HEK293 (cell line): Measurements from ENCODE around the gene TTN.

ENCODE experiments used
- CTCF ChIA-PET: fragments of 350-600 bp; formaldehyde crosslinking; extraction: SDS; loops from one replicate; lab custom pipeline; 2021; ENCODE audit warnings: antibody characterized with exemption; lab: Yijun Ruan, JAX
- POLR2A ChIA-PET: fragments of 300-600 bp; formaldehyde crosslinking; extraction: SDS; loops from one replicate; lab custom pipeline; 2020; ENCODE audit warnings: antibody characterized with exemption, inconsistent platforms; lab: Yijun Ruan, JAX
- H3K27ac ChIP-seq: fragments of 200-500 bp; sonication (Bioruptor generic); 2 replicates; pipeline ENCODE4 v1.5.1; 2014; ENCODE audit warnings: low read depth, low read length, control low read depth, inconsistent platforms; ENCODE audit errors: extremely low read depth
- H3K36me3 ChIP-seq, 2 experiments: fragments of 200-500 bp in 1 of 2; sonication (Bioruptor generic) in 1 of 2; 1 replicate in 1 of 2; 2 replicates in 1 of 2; pipeline ENCODE4 v1.5.1; 2014 to 2017; ENCODE audit warnings: inconsistent platforms in 2 of 2, low read length in 2 of 2; ENCODE audit not compliant: control insufficient read depth in 2 of 2, insufficient read depth in 1 of 2
- H3K4me1 ChIP-seq: fragments of 200-500 bp; sonication (Bioruptor generic); 2 replicates; pipeline ENCODE4 v1.5.1; 2014; ENCODE audit warnings: mild to moderate bottlenecking, low read length, inconsistent platforms; ENCODE audit not compliant: control insufficient read depth, insufficient read depth
- H3K4me3 ChIP-seq: 2 replicates; pipeline ENCODE4 v1.5.1; 2011; ENCODE audit warnings: low read depth, mild to moderate bottlenecking, control low read depth, low read length, moderate library complexity
- H3K9me3 ChIP-seq: fragments of 200-500 bp; sonication (Bioruptor generic); 2 replicates; pipeline ENCODE4 v1.5.1; 2014; ENCODE audit warnings: low read depth, low read length, inconsistent platforms; ENCODE audit not compliant: control insufficient read depth, insufficient read depth
- GLIS2 ChIP-seq: fragments of 450-650 bp; formaldehyde crosslinking; IDR thresholded peaks from 2 replicates; pipeline ENCODE4 v1.5.1; 2016; ENCODE audit warnings: missing biosample characterization, missing genetic modification characterization
- KLF1 ChIP-seq: fragments of 450-650 bp; formaldehyde crosslinking; IDR thresholded peaks from 2 replicates; pipeline ENCODE4 v1.5.1; 2016; ENCODE audit warnings: missing biosample characterization, missing genetic modification characterization
- KLF10 ChIP-seq: fragments of 450-650 bp; IDR thresholded peaks from 2 replicates; pipeline ENCODE4 v1.5.1; 2018; ENCODE audit warnings: missing biosample characterization, mild to moderate bottlenecking, missing genetic modification characterization
- SCRT1 ChIP-seq: fragments of 450-650 bp; formaldehyde crosslinking; IDR thresholded peaks from 2 replicates; pipeline ENCODE4 v1.5.1; 2016; ENCODE audit warnings: missing biosample characterization, missing genetic modification characterization, borderline replicate concordance
- YY1 ChIP-seq: fragments of 450-650 bp; formaldehyde crosslinking; IDR thresholded peaks from 2 replicates; pipeline ENCODE4 v1.5.1; 2018; ENCODE audit warnings: missing biosample characterization, missing genetic modification characterization
- ZBTB17 ChIP-seq: fragments of 450-650 bp; formaldehyde crosslinking; IDR thresholded peaks from 2 replicates; pipeline ENCODE4 v1.5.1; 2016; ENCODE audit warnings: missing biosample characterization, missing genetic modification characterization
- ZBTB48 ChIP-seq: fragments of 450-650 bp; formaldehyde crosslinking; IDR thresholded peaks from 2 replicates; pipeline ENCODE4 v1.5.1; 2016; ENCODE audit warnings: missing biosample characterization, missing genetic modification characterization
- ZEB2 ChIP-seq: fragments of 450-650 bp; formaldehyde crosslinking; IDR thresholded peaks from 2 replicates; pipeline ENCODE4 v1.5.1; 2016; ENCODE audit warnings: missing biosample characterization, missing genetic modification characterization
- ZNF112 ChIP-seq: fragments of 450-650 bp; formaldehyde crosslinking; IDR thresholded peaks from 2 replicates; pipeline ENCODE4 v1.5.0; 2017; ENCODE audit warnings: missing biosample characterization, missing genetic modification characterization
- ZNF16 ChIP-seq: fragments of 450-650 bp; formaldehyde crosslinking; IDR thresholded peaks from 2 replicates; pipeline ENCODE4 v1.5.1; 2016; ENCODE audit warnings: low read depth, missing biosample characterization, missing genetic modification characterization
- ZNF211 ChIP-seq: fragments of 450-650 bp; formaldehyde crosslinking; IDR thresholded peaks from 2 replicates; pipeline ENCODE4 v1.5.1; 2016; ENCODE audit warnings: low read depth, missing biosample characterization, missing genetic modification characterization
- ZNF23 ChIP-seq: fragments of 450-650 bp; formaldehyde crosslinking; IDR thresholded peaks from 2 replicates; pipeline ENCODE4 v1.5.1; 2016; ENCODE audit warnings: missing biosample characterization, missing genetic modification characterization, borderline replicate concordance
- ZNF266 ChIP-seq: fragments of 450-650 bp; formaldehyde crosslinking; IDR thresholded peaks from 2 replicates; pipeline ENCODE4 v1.5.1; 2016; ENCODE audit warnings: missing biosample characterization, missing genetic modification characterization, low read depth
- ZNF324 ChIP-seq: fragments of 450-650 bp; formaldehyde crosslinking; IDR thresholded peaks from 2 replicates; pipeline ENCODE4 v1.5.1; 2016; ENCODE audit warnings: missing biosample characterization, missing genetic modification characterization
- ZNF341 ChIP-seq: fragments of 450-650 bp; formaldehyde crosslinking; IDR thresholded peaks from 2 replicates; pipeline ENCODE4; 2016; ENCODE audit warnings: low read depth, missing biosample characterization, missing genetic modification characterization
- ZNF366 ChIP-seq: fragments of 450-650 bp; formaldehyde crosslinking; conservative IDR thresholded peaks from 2 replicates; pipeline ENCODE4 v1.5.1; 2016; ENCODE audit warnings: missing biosample characterization, missing genetic modification characterization
- ZNF394 ChIP-seq: fragments of 450-650 bp; formaldehyde crosslinking; IDR thresholded peaks from 2 replicates; pipeline ENCODE4 v1.5.1; 2016; ENCODE audit warnings: missing biosample characterization, missing genetic modification characterization, mild to moderate bottlenecking, moderate library complexity, borderline replicate concordance
- ZNF558 ChIP-seq: fragments of 450-650 bp; formaldehyde crosslinking; IDR thresholded peaks from 2 replicates; pipeline ENCODE4 v1.5.1; 2016; ENCODE audit warnings: missing biosample characterization, missing genetic modification characterization
- ZNF610 ChIP-seq: fragments of 450-650 bp; formaldehyde crosslinking; IDR thresholded peaks from 2 replicates; pipeline ENCODE4 v1.5.1; 2016; ENCODE audit warnings: missing biosample characterization, missing genetic modification characterization, borderline replicate concordance
- ZNF626 ChIP-seq: fragments of 450-650 bp; sonication (Bioruptor Pico); formaldehyde crosslinking; IDR thresholded peaks from 2 replicates; pipeline ENCODE4 v1.5.1; 2018; ENCODE audit warnings: missing biosample characterization, missing genetic modification characterization, inconsistent platforms
- ZNF629 ChIP-seq: fragments of 450-650 bp; formaldehyde crosslinking; IDR thresholded peaks from 2 replicates; pipeline ENCODE4 v1.5.1; 2017; ENCODE audit warnings: missing biosample characterization, missing genetic modification characterization
- ZNF660 ChIP-seq: fragments of 450-650 bp; IDR thresholded peaks from 2 replicates; pipeline ENCODE4 v1.5.1; 2018; ENCODE audit warnings: missing biosample characterization, mild to moderate bottlenecking, missing genetic modification characterization
- ZNF707 ChIP-seq: fragments of 450-650 bp; formaldehyde crosslinking; IDR thresholded peaks from 2 replicates; pipeline ENCODE4 v1.5.1; 2016; ENCODE audit warnings: missing biosample characterization, missing genetic modification characterization
- ZNF76 ChIP-seq: fragments of 450-650 bp; formaldehyde crosslinking; IDR thresholded peaks from 2 replicates; pipeline ENCODE4; 2016; ENCODE audit warnings: low read depth, missing biosample characterization, missing genetic modification characterization, borderline replicate concordance
- TF ChIP-seq, protein P1 (sequence below): fragments of 450-650 bp; formaldehyde crosslinking; IDR thresholded peaks from 2 replicates; pipeline ENCODE4 v1.5.1; 2016; ENCODE audit warnings: missing biosample characterization, missing genetic modification characterization
- TF ChIP-seq, protein P2 (sequence below): fragments of 450-650 bp; formaldehyde crosslinking; IDR thresholded peaks from 2 replicates; pipeline ENCODE4 v1.5.1; 2016; ENCODE audit warnings: missing biosample characterization, missing genetic modification characterization
- TF ChIP-seq, protein P3 (sequence below): fragments of 450-650 bp; formaldehyde crosslinking; IDR thresholded peaks from 2 replicates; pipeline ENCODE4 v1.5.1; 2016; ENCODE audit warnings: missing biosample characterization, missing genetic modification characterization
- TF ChIP-seq, protein P4 (sequence below): fragments of 450-650 bp; formaldehyde crosslinking; IDR thresholded peaks from 2 replicates; pipeline ENCODE4 v1.5.1; 2016; ENCODE audit warnings: missing biosample characterization, missing genetic modification characterization
- TF ChIP-seq, protein P5 (sequence below): fragments of 450-650 bp; formaldehyde crosslinking; IDR thresholded peaks from 2 replicates; pipeline ENCODE4 v1.5.1; 2016; ENCODE audit warnings: missing biosample characterization, missing genetic modification characterization

The TTN gene

DNA sequence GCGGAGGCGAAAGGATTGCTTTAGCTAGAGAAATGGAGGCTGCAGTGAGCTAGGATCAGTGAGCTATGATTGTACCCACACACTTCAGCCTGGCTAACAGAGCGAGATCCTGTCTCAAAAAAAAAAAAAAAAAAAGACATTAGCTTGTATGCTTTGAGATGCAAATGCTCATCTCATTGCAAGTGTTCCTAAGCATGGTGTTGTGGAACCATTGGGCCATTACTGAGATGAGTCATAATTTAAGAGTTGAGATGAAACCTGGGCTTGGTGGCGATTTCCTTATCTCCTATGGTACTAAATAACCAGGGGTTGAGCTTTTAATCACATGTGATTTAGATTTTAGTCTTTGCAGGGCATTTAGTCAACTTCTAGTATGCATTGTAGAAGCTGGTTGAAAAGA lies 324.8 kb downstream of the TTN start (continued):
- TF ChIP-seq, protein P1, sequence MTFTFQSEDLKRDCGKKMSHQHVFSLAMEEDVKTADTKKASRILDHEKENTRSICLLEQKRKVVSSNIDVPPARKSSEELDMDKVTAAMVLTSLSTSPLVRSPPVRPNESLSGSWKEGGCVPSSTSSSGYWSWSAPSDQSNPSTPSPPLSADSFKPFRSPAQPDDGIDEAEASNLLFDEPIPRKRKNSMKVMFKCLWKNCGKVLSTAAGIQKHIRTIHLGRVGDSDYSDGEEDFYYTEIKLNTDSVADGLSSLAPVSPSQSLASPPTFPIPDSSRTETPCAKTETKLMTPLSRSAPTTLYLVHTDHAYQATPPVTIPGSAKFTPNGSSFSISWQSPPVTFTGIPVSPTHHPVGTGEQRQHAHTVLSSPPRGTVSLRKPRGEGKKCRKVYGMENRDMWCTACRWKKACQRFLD (tag by site-specific recombination), result no peak
- TF ChIP-seq ZBTB17 (peak; percentile 60; the same call in 1 of the 2 replicates), ZNF366 (tag by site-specific recombination) (peak; percentile 36; the same call in 1 of the 2 replicates), ZNF76 (tag by site-specific recombination) (no peak), ZNF610 (tag by site-specific recombination) (no peak), ZNF16 (tag by site-specific recombination) (no peak), ZEB2 (tag by site-specific recombination) (0 out of 2 replicates have a peak, but pooled peaks have one; percentile 32), ZNF211 (tag by site-specific recombination) (no peak), ZNF112 (tag by site-specific recombination) (no peak), ZNF266 (tag by site-specific recombination) (no peak), ZNF626 (tag by site-specific recombination) (no peak), ZNF394 (tag by site-specific recombination) (0 out of 2 replicates have a peak, but pooled peaks have one; percentile 23), ZNF629 (peak; percentile 33; the same call in 1 of the 2 replicates), ZNF324 (tag by site-specific recombination) (no peak), SCRT1 (tag by site-specific recombination) (no peak), ZNF23 (tag by site-specific recombination) (no peak), ZNF558 (tag by site-specific recombination) (peak; percentile 18; the same call in 1 of the 2 replicates), YY1 (tag by site-specific recombination) (no peak), ZBTB48 (no peak)
- TF ChIP-seq, protein P2, sequence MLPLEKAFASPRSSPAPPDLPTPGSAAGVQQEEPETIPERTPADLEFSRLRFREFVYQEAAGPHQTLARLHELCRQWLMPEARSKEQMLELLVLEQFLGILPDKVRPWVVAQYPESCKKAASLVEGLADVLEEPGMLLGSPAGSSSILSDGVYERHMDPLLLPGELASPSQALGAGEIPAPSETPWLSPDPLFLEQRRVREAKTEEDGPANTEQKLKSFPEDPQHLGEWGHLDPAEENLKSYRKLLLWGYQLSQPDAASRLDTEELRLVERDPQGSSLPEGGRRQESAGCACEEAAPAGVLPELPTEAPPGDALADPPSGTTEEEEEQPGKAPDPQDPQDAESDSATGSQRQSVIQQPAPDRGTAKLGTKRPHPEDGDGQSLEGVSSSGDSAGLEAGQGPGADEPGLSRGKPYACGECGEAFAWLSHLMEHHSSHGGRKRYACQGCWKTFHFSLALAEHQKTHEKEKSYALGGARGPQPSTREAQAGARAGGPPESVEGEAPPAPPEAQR (tag by site-specific recombination), result no peak
- TF ChIP-seq, protein P3, sequence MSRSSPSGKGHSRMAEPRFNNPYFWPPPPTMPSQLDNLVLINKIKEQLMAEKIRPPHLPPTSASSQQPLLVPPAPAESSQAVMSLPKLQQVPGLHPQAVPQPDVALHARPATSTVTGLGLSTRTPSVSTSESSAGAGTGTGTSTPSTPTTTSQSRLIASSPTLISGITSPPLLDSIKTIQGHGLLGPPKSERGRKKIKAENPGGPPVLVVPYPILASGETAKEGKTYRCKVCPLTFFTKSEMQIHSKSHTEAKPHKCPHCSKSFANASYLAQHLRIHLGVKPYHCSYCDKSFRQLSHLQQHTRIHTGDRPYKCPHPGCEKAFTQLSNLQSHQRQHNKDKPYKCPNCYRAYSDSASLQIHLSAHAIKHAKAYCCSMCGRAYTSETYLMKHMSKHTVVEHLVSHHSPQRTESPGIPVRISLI (tag by site-specific recombination), result 0 out of 2 replicates have a peak, but pooled peaks have one; percentile 51

DNA sequence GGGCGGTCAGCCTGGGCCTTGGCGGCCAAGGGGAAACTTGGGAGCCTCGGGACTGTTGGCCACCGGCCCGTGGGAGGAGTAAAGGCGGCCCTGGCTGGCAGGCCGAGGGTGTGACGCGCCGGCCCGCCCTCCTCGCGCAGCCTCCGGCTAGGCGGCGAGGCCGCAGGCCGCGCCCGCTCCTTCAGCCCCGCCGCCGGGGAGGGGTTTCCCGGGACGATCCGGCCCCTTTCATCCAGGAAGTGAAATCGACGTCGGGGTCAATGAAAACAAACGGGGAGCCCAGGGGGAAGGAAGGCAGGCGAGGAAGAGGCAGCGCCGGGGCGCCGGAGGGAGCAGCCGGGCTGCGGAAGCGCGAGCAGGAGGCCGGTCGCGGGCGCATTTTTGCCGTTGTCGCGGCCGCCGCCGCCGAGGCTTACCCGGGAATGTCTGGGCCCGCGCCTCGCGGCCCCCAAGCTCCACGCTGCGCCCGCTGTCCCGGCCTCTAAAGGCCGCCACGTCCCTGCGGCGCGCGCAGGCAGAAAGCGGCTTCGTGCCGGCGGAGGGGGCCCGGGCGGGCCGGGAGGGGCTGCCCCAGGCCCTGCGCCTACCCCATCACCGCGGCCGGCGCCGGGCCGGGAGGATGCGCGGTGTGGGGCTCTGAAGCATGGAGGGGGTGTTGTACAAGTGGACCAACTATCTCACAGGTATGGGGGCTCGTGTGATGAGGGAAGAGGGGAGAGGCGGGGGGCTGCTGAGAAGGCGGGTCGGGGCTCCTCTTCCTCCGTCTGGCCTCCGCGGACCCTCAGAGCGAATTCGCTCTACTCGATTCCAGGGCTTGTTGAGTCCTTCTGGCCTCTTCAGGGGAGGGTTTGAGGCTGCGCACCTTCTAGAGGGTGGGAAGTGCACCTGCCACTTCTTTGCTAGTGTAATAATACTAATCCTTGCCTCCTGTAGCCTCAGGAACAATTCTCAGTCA lies 326.7 kb downstream of the TTN start, which contains the start of gene PLEKHA3:
Gene PLEKHA3, plus strand, starts transcription at position 231 of the 955 bp plus-strand sequence. Its CDS starts 413 bp downstream, at position 644.
- peak within 1 kb of the TSS; percentile 87 for H3K4me3 ChIP-seq
- peak within 1 kb of the TSS; percentile 60 for H3K27ac ChIP-seq
- ChIA-PET POLR2A (interaction anchor here (0.7 to 1.5 kb wide), 3 partner anchors 20 to 368 kb away, joined by 3 to 12 read pairs (median 4); partner anchors contain the start of genes PJVK, PRKRA and RBM45), CTCF (interaction anchor here (1.1 kb wide), 1 partner anchor 13 kb away, joined by 3 read pairs; no protein-coding TSS in a partner anchor)
- peaks cover 13% of the 10 kb centered on the region for H3K4me1 ChIP-seq
- no peaks in the 10 kb centered on the region for H3K9me3 ChIP-seq
- H3K36me3 ChIP-seq, result no peaks in the 10 kb centered on the region
- TF ChIP-seq KLF1 (tag by site-specific recombination), result peak; percentile 33; the same call in 1 of the 2 replicates
- TF ChIP-seq, protein P4, sequence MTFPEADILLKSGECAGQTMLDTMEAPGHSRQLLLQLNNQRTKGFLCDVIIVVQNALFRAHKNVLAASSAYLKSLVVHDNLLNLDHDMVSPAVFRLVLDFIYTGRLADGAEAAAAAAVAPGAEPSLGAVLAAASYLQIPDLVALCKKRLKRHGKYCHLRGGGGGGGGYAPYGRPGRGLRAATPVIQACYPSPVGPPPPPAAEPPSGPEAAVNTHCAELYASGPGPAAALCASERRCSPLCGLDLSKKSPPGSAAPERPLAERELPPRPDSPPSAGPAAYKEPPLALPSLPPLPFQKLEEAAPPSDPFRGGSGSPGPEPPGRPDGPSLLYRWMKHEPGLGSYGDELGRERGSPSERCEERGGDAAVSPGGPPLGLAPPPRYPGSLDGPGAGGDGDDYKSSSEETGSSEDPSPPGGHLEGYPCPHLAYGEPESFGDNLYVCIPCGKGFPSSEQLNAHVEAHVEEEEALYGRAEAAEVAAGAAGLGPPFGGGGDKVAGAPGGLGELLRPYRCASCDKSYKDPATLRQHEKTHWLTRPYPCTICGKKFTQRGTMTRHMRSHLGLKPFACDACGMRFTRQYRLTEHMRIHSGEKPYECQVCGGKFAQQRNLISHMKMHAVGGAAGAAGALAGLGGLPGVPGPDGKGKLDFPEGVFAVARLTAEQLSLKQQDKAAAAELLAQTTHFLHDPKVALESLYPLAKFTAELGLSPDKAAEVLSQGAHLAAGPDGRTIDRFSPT (tag by site-specific recombination), result no peak
- TF ChIP-seq GLIS2 (tag by site-specific recombination), result peak; percentile 33; the same call in 1 of the 2 replicates
- TF ChIP-seq ZNF341 (tag by site-specific recombination), result peak; percentile 59
- TF ChIP-seq, protein P5, sequence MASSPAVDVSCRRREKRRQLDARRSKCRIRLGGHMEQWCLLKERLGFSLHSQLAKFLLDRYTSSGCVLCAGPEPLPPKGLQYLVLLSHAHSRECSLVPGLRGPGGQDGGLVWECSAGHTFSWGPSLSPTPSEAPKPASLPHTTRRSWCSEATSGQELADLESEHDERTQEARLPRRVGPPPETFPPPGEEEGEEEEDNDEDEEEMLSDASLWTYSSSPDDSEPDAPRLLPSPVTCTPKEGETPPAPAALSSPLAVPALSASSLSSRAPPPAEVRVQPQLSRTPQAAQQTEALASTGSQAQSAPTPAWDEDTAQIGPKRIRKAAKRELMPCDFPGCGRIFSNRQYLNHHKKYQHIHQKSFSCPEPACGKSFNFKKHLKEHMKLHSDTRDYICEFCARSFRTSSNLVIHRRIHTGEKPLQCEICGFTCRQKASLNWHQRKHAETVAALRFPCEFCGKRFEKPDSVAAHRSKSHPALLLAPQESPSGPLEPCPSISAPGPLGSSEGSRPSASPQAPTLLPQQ (tag by site-specific recombination), result peak; percentile 51; the same call in 1 of the 2 replicates
- TF ChIP-seq KLF10, result peak; percentile 93
- TF ChIP-seq ZNF707, result no peak
- peak; percentile 44; the same call in 1 of the 2 replicates for TF ChIP-seq ZNF660
